Cerebellar cortex (tissue), 1 donor: ENCODE results near the gene DSG3.
A peak's percentile ranks its signal among the peaks of the same experiment; 100 is the strongest.
"Not testable (repeated sequence)": the region's sequence is repeated elsewhere in the genome, so short reads cannot be mapped to it uniquely, and the experiment has no call there.

ENCODE experiments used
- DNase-seq: peaks from one replicate; pipeline ENCODE4 v3.0.0-alpha.2; 2015; ENCODE audit warnings: low spot score

The DSG3 gene

DNA sequence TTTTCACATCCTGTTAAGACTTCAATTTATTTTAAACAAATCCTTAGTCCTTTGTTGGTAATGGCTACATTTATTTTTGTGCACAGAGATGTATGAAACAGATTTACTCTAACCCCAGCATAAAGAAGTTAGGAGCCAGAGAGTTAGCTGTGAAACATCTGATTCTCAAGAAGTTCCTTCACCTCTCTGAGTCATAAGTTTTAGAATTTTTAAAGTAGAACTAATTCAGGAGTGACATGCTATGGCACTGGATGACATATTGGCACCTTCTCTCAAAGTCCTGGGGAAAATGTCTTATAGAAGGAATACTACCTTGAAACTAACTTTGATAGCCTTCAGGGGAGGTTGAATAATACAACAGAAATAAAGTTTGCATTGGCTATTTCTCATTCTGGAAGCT, 44.0 kb downstream of the DSG3 start:
- DNase-seq: no peak

GRCh38 chr18:31492671-31493070, 45.1 kb downstream of the DSG3 start:
- DNase-seq: no peak

DNA sequence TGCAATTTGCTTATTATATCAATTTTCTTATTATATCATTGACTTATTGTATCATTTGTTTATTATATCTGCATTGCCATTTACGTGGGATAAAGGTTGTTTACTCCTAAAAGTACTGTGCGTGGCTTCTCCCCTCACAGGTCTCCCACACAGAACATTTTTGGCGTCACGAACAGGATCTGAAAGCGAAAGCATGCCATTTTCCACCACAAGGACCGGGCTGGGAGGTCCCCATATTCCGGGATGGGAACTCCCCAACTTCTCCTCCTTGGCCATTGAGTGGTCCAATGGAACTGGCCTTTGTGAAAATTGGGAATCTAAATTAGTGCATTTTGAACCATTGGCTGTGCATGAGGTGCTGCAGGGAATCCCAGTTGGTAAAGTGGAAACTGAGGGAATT, 45.6 kb downstream of the DSG3 start:
- no peak for DNase-seq

GRCh38 chr18:31493941-31494340, 46.4 kb downstream of the DSG3 start:
- no peak for DNase-seq

DNA sequence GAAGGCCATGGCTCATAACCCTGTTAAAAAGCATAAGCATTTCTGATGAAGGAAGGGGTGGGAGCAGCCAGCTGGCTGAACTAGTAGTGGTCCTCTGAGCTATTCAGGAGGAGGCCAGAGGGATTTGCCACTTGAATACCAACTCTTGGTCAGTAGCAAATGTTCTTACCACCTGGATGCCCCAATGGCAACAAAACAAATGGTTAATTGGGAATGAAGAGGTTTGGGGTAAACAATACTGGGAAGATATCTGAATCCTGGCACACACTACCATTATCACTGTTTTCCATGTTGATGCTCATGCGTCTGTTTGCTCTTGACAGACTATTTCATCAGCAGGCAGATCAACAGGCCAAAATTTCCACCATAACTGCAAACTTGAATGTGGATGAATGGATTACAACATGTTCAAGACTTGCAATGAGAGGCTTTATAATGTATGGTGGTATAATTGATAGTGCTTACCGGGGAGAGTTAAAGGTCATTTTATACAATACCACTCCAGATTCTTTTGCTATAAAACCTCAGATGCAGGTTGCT, 47.2 kb downstream of the DSG3 start:
- not testable (repeated sequence) for DNase-seq

- no peak for DNase-seq
These were observed 49.9 kb downstream of the DSG3 start for GRCh38 chr18:31497404-31497835.

- DNase-seq: no peak
These were observed 50.5 kb downstream of the DSG3 start, which contains the start of gene DSG2 for GRCh38 chr18:31497836-31498573. Gene DSG2 (plus strand): TSS chr18:31498177. CDS start chr18:31498252, 75 bp downstream.

- DNase-seq: no peak
These were observed 51.3 kb downstream of the DSG3 start for GRCh38 chr18:31498574-31499524.

DNA sequence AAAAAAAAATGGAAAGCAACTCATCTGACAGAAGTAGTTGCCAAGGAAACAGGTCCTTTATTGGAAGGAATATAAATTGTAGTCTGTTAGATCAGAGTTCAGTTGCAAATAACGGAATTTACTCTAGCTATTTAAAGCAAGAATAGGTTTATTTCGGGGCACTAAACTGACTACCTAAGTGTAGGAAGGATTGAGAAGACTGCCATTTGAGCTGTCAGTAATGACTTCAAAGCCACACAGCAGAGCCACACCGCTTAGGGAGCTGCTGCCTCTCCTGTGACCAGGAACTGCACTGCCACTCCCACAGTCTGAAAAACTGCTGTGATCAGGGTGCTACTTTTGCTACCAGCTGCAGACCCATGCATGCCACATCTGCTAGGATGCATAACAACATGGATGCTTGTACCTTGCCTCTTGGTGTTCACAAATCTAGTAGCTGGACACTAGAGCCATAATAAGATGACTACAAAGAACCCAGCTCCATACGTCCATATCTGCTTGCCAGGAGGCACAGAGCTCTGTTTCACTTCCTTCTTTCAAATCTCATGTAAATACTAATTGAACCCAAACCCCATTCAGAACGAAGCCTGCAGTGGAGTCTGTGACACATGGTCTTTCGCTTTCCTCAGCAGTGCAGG, 52.6 kb downstream of the DSG3 start:
- DNase-seq: no peak

- no peak for DNase-seq
These were observed 55.5 kb downstream of the DSG3 start for GRCh38 chr18:31503011-31503410.

- DNase-seq: no peak
These were observed 57.1 kb downstream of the DSG3 start for GRCh38 chr18:31504455-31505147.

DNA sequence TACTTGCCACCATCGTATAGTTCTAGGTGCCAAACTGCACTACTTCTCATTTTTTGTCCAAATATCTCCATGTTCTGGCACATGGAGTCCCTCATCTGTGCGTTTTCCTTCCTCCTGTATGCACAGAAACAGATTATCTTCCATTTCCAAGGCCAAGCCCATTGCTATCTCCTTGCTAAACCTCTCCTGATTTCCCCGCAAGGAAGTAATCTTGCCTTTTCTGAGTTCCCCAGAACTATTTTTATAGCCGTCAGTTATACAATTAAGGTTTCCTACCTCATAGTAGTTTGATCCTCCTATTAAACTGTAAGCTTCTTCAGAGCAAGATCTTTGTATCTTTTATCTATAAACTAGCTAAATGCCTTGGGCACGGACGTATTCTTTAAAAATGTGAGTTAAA, 57.6 kb downstream of the DSG3 start:
- DNase-seq: no peak

- DNase-seq: peak; percentile 8
These were observed 58.6 kb downstream of the DSG3 start for GRCh38 chr18:31506024-31506742.

- DNase-seq: not testable (repeated sequence)
These were observed 59.6 kb downstream of the DSG3 start for GRCh38 chr18:31507124-31507523.

- DNase-seq: no peak
These were observed 61.2 kb downstream of the DSG3 start for GRCh38 chr18:31508781-31509180.

- DNase-seq: no peak
These were observed 62.0 kb downstream of the DSG3 start for GRCh38 chr18:31509571-31509970.

- no peak for DNase-seq
These were observed 62.8 kb downstream of the DSG3 start for GRCh38 chr18:31510319-31510718.

- no peak for DNase-seq
These were observed 63.6 kb downstream of the DSG3 start for GRCh38 chr18:31511098-31511497.

DNA sequence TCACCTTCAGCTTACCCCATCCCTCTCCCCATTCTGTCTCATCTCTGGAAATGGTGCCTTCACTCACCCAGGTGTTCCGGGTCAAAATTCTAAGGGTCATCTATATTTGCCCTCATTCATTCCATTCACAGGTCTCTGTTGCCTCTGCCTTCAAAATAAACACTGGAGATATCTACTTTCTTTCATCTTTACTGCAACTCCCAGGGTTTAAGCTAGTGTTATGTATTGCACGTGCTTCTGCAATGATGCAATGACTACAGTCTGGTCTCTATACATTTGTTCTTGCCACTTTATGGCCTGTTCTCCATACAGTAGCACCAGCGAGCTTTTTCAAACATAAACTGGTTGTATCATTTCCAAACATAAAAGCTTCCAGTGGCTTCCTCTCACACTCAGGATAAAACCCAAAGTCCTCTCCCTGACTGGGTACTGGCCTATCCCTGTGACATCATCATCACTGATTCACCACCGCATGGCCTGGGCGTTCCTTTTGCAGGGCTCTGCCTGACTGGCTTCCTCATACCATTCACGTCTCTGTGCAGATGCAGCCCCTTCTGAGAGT, 64.7 kb downstream of the DSG3 start:
- DNase-seq: no peak

GRCh38 chr18:31513189-31513935, 65.8 kb downstream of the DSG3 start:
- DNase-seq: no peak
